OCI-LY7 (cell line): Measurements from ENCODE around the gene CPD. TPM values are rescaled to one million over a fixed set of nuclear protein-coding genes. Genes with fewer than 3 reads are reported as not detected.

Experiments
- small RNA-seq: library from RNA; depleted of rRNA; stranded (forward); fragments of <200 nt; gene quantifications from one replicate; pipeline ENCODE3, GENCODE V24; 2014
- total RNA-seq, 2 experiments: library from RNA; depleted of rRNA in 1 of 2; stranded (reverse); fragments of >200 nt in 1 of 2; shearing (Covaris generic) in 1 of 2; gene quantifications; 2 replicates each; pipeline ENCODE4 v1.2.3, GENCODE V29; 2014 to 2022

The CPD gene
- total RNA-seq, 2 experiments from 2014 or later, result 16.4 to 24.0 TPM

Small RNAs within 50 kb of the gene (small RNA-seq; reads per million reads assigned to genes)
- gene RF00019, result not detected
- not detected for gene RNU6-990P

Other genes with a start within 250 kb of the CPD start
- 0.09 and 0.10 TPM in 2 replicates for gene SLC6A4, start 143.2 kb upstream of the CPD start, total RNA-seq (2014; rRNA removed; shearing (Covaris generic))
- gene SLC6A4, start 143.2 kb upstream of the CPD start, total RNA-seq (2022), result not detected in 2 replicates
- 33.8 and 35.0 TPM in 2 replicates for gene BLMH, start 87.0 kb upstream of the CPD start, total RNA-seq (2014; rRNA removed; shearing (Covaris generic))
- gene BLMH, start 87.0 kb upstream of the CPD start, total RNA-seq (2022), result 65.7 and 72.7 TPM in 2 replicates
- not detected in 2 replicates for gene TMIGD1, start 44.9 kb upstream of the CPD start, total RNA-seq (2014; rRNA removed; shearing (Covaris generic))
- not detected in 2 replicates for gene TMIGD1, start 44.9 kb upstream of the CPD start, total RNA-seq (2022)
- 15.9 and 17.0 TPM in 2 replicates for gene GOSR1, start 98.5 kb downstream of the CPD start, total RNA-seq (2014; rRNA removed; shearing (Covaris generic))
- 49.8 and 49.9 TPM in 2 replicates for gene GOSR1, start 98.5 kb downstream of the CPD start, total RNA-seq (2022)